Calu3 (cell line): ENCODE data around the gene QARS1. TPM values are rescaled to one million over a fixed set of nuclear protein-coding genes. Genes with fewer than 3 reads are reported as not detected.

ENCODE experiments used
- BruUV-seq: library from RNA; stranded (reverse); fragments of 400-500 nt; replicated peaks from 2 replicates; lab custom pipeline; 2021; lab: Mats Ljungman, UMichigan
- CTCF ChIA-PET: fragments of 300-600 bp; sonication (Branson Sonifier 250); formaldehyde crosslinking; loops from one replicate; lab custom pipeline; 2022; ENCODE audit warnings: antibody characterized with exemption; lab: Charles Lee
- DNase-seq: peaks from one replicate; pipeline ENCODE4 v3.0.0; 2022
- H3K27ac Mint-ChIP-seq: one replicate; pipeline ENCODE4 v1.8.0; 2022; ENCODE audit warnings: mixed read lengths; ENCODE audit not compliant: unreplicated experiment
- H3K27me3 Mint-ChIP-seq: one replicate; pipeline ENCODE4 v1.8.0; 2022; ENCODE audit warnings: mixed read lengths; ENCODE audit not compliant: unreplicated experiment
- H3K36me3 Mint-ChIP-seq: one replicate; pipeline ENCODE4 v1.8.0; 2022; ENCODE audit warnings: mild to moderate bottlenecking, moderate library complexity, mixed read lengths; ENCODE audit not compliant: insufficient read depth, unreplicated experiment
- H3K4me1 Mint-ChIP-seq: one replicate; pipeline ENCODE4 v1.8.0; 2022; ENCODE audit warnings: mild to moderate bottlenecking, low read depth, mixed read lengths; ENCODE audit not compliant: unreplicated experiment
- H3K4me3 Mint-ChIP-seq: one replicate; pipeline ENCODE4 v1.8.0; 2022; ENCODE audit warnings: mild to moderate bottlenecking, low read depth, moderate library complexity, mixed read lengths; ENCODE audit not compliant: unreplicated experiment
- H3K9me3 Mint-ChIP-seq: one replicate; pipeline ENCODE4 v1.8.0; 2022; ENCODE audit warnings: low read depth, mixed read lengths; ENCODE audit not compliant: unreplicated experiment
- CTCF ChIP-seq: fragments of 200-600 bp; IDR thresholded peaks from one replicate; pipeline ENCODE4 v1.8.0; 2022; ENCODE audit warnings: antibody characterized with exemption; ENCODE audit not compliant: unreplicated experiment
- intact Hi-C: fragments of 100-400 bp; cut with micrococcal nuclease; formaldehyde crosslinking; loops from one replicate; pipeline ENCODE4 v1.10.0; 2022; ENCODE audit not compliant: unreplicated experiment
- microRNA-seq: library from miRNA; unstranded; fragments of <30 nt; microRNA quantifications from one replicate; pipeline ENCODE4 v1.2.0, GENCODE V29; 2022
- total RNA-seq: library from RNA; stranded (reverse); gene quantifications from 2 replicates; pipeline ENCODE4 v1.2.3, GENCODE V29; 2022

Gene QARS1
- total RNA-seq, 1 experiment from 2014 or later = 248 TPM

DNA sequence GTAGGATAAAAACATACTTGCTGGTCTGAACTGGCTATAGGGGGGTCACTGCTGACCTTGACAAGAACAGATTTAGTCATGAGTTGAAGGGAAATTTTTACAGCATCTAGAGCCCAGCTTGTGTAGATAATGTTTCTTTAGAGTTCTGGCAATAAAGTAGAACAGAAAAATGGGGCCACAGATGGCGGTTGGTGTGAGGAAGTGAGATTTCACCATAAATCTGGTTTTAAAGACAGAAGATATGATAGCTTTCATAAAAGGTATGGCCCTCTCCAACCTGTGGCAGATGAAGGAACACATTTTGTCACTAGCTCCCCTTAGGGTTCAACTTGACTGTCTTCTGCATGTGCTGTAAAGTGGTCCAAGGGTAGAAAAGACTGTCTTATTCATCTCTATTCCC is 51.0 kb downstream of the QARS1 start:
- Mint-ChIP-seq H3K36me3 (peaks cover 38% of the 10 kb centered on the region), H3K9me3 (no peaks in the 10 kb centered on the region), H3K27ac (no peak overlapping the region), H3K4me1 (peaks cover 8% of the 10 kb centered on the region), H3K4me3 (no peak overlapping the region), H3K27me3 (no peaks in the 10 kb centered on the region)
- TF ChIP-seq CTCF = no peak
- no TSS peak for BruUV-seq
- CTCF ChIA-PET = no interaction called here
- intact Hi-C loops = no loop called here
- no peak for DNase-seq

Small RNAs within 50 kb of the gene (microRNA-seq; reads per million reads assigned to microRNA genes)
- not detected for gene MIR6890

Other genes starting within 250 kb of the QARS1 start
- 7.9 and 11.4 TPM in 2 replicates for gene SLC25A20, start 205.9 kb downstream of the QARS1 start, total RNA-seq
- gene ARIH2, start 185.9 kb downstream of the QARS1 start, total RNA-seq = 98.4 and 109 TPM in 2 replicates
- 63.0 and 72.0 TPM in 2 replicates for gene P4HTM, start 114.5 kb downstream of the QARS1 start, total RNA-seq
- 113 and 138 TPM in 2 replicates for gene WDR6, start 97.4 kb downstream of the QARS1 start, total RNA-seq
- gene DALRD3, start 86.2 kb downstream of the QARS1 start, total RNA-seq = 35.1 and 40.9 TPM in 2 replicates
- 124 and 133 TPM in 2 replicates for gene NDUFAF3, start 82.6 kb downstream of the QARS1 start, total RNA-seq
- 160 and 184 TPM in 2 replicates for gene IMPDH2, start 75.4 kb downstream of the QARS1 start, total RNA-seq
- gene QRICH1, start 10.7 kb downstream of the QARS1 start, total RNA-seq = 97.8 and 107 TPM in 2 replicates
- gene USP19, start 16.1 kb upstream of the QARS1 start, total RNA-seq = 44.3 and 51.0 TPM in 2 replicates
- gene LAMB2, start 28.3 kb upstream of the QARS1 start, total RNA-seq = 288 and 316 TPM in 2 replicates
- 19.2 and 20.2 TPM in 2 replicates for gene CCDC71, start 61.6 kb upstream of the QARS1 start, total RNA-seq
- 5.4 and 7.1 TPM in 2 replicates for gene KLHDC8B, start 66.8 kb upstream of the QARS1 start, total RNA-seq
- gene C3orf62, start 172.5 kb upstream of the QARS1 start, total RNA-seq = 6.7 and 8.8 TPM in 2 replicates
- 40.0 and 43.5 TPM in 2 replicates for gene USP4, start 235.3 kb upstream of the QARS1 start, total RNA-seq